NCI-H1105 (cell line): ENCODE measurements around the gene MAPK1IP1L.
"Not testable (repeated sequence)": the region's sequence is repeated elsewhere in the genome, so short reads cannot be mapped to it uniquely, and the experiment has no call there.

ENCODE experiments used
- DNase-seq: peaks from one replicate; lab custom pipeline; 2025; lab: John Stamatoyannopoulos, UW

MAPK1IP1L gene

GRCh38 chr14:55051423-55052268, at the start of gene MAPK1IP1L:
Gene MAPK1IP1L, plus strand, starts transcription at chr14:55051647. Its CDS starts 10,037 bp downstream, at chr14:55061684.
- DNase-seq, result peak; percentile 89

GRCh38 chr14:55005071-55005470, 46.4 kb upstream of the MAPK1IP1L start:
- no peak for DNase-seq

- no peak for DNase-seq
Observed at GRCh38 chr14:55015006-55015405, 36.4 kb upstream of the MAPK1IP1L start.

GRCh38 chr14:55019968-55020554, 31.4 kb upstream of the MAPK1IP1L start:
- DNase-seq, result no peak

- not testable (repeated sequence) for DNase-seq
Observed at GRCh38 chr14:55024365-55024764, 27.1 kb upstream of the MAPK1IP1L start.

- no peak for DNase-seq
Observed at GRCh38 chr14:55025948-55026347, 25.5 kb upstream of the MAPK1IP1L start.

- no peak for DNase-seq
Observed at GRCh38 chr14:55026441-55026792, 25.0 kb upstream of the MAPK1IP1L start.

- peak; percentile 94 for DNase-seq
Observed at GRCh38 chr14:55026793-55027561, 24.5 kb upstream of the MAPK1IP1L start, which contains the start of the genes SOCS4 and WDHD1. Gene SOCS4, plus strand, starts transcription at chr14:55027236. Its CDS starts 15,806 bp downstream, at chr14:55043042. Gene WDHD1, minus strand, starts transcription at chr14:55027099. Its CDS starts 312 bp downstream, at chr14:55026787.

GRCh38 chr14:55028066-55028465, 23.4 kb upstream of the MAPK1IP1L start:
- no peak for DNase-seq

GRCh38 chr14:55028476-55028875, 23.0 kb upstream of the MAPK1IP1L start:
- DNase-seq, result no peak

- no peak for DNase-seq
Observed at GRCh38 chr14:55031190-55031589, 20.3 kb upstream of the MAPK1IP1L start.

- not testable (repeated sequence) for DNase-seq
Observed at GRCh38 chr14:55037995-55038394, 13.5 kb upstream of the MAPK1IP1L start.

GRCh38 chr14:55038708-55039107, 12.7 kb upstream of the MAPK1IP1L start:
- no peak for DNase-seq

- DNase-seq, result no peak
Observed at GRCh38 chr14:55043528-55043927, 7.9 kb upstream of the MAPK1IP1L start.

- DNase-seq, result no peak
Observed at GRCh38 chr14:55045087-55045486, 6.4 kb upstream of the MAPK1IP1L start.

GRCh38 chr14:55047301-55048053, 4.0 kb upstream of the MAPK1IP1L start:
- no peak for DNase-seq

- no peak for DNase-seq
Observed at GRCh38 chr14:55048900-55049436, 2.5 kb upstream of the MAPK1IP1L start.

- no peak for DNase-seq
Observed at GRCh38 chr14:55051165-55051422, 353 bp upstream of the MAPK1IP1L start.

GRCh38 chr14:55052269-55052930, 953 bp downstream of the MAPK1IP1L start:
- DNase-seq, result no peak

GRCh38 chr14:55053018-55053417, 1.6 kb downstream of the MAPK1IP1L start:
- no peak for DNase-seq

- no peak for DNase-seq
Observed at GRCh38 chr14:55053500-55053899, 2.1 kb downstream of the MAPK1IP1L start.
